CD4-positive, alpha-beta T cell treated with Interleukin-10 for 1 hour (primary cell): ENCODE data around the gene PPIP5K2.
"Not testable (repeated sequence)": the region's sequence is repeated elsewhere in the genome, so short reads cannot be mapped to it uniquely, and the experiment has no call there.

ENCODE experiments used
- DNase-seq: peaks from one replicate; pipeline ENCODE4 v3.0.0-alpha.2; 2020

PPIP5K2 gene

GRCh38 chr5:103210952-103211351 is 90.9 kb downstream of the PPIP5K2 start:
- no peak for DNase-seq

GRCh38 chr5:103211576-103212561 is 91.8 kb downstream of the PPIP5K2 start:
- peak; percentile 24 for DNase-seq

- DNase-seq = no peak
Measured at GRCh38 chr5:103216137-103216536, 96.0 kb downstream of the PPIP5K2 start.

GRCh38 chr5:103216697-103217096 is 96.6 kb downstream of the PPIP5K2 start:
- no peak for DNase-seq

- DNase-seq = no peak
Measured at GRCh38 chr5:103217101-103217500, 97.0 kb downstream of the PPIP5K2 start.

- DNase-seq = no peak
Measured at GRCh38 chr5:103218164-103218563, 98.1 kb downstream of the PPIP5K2 start.

DNA sequence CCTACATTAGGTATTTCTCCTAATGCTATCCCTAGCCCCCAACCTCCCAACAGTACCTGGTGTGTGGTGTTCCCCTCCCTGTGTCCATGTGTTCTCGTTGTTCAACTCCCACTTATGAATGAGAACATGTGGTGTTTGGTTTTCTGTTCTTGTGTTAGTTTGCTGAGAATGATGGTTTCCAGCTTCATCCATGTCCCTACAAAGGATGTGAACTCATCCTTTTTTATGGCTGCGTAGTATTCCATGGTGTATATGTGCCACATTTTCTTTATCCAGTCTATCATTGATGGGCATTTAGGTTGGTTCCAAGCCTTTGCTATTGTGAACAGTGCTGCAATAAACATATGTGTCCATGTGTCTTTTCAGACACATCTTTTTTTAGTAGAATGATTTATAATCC is 99.0 kb downstream of the PPIP5K2 start:
- DNase-seq = not testable (repeated sequence)

DNA sequence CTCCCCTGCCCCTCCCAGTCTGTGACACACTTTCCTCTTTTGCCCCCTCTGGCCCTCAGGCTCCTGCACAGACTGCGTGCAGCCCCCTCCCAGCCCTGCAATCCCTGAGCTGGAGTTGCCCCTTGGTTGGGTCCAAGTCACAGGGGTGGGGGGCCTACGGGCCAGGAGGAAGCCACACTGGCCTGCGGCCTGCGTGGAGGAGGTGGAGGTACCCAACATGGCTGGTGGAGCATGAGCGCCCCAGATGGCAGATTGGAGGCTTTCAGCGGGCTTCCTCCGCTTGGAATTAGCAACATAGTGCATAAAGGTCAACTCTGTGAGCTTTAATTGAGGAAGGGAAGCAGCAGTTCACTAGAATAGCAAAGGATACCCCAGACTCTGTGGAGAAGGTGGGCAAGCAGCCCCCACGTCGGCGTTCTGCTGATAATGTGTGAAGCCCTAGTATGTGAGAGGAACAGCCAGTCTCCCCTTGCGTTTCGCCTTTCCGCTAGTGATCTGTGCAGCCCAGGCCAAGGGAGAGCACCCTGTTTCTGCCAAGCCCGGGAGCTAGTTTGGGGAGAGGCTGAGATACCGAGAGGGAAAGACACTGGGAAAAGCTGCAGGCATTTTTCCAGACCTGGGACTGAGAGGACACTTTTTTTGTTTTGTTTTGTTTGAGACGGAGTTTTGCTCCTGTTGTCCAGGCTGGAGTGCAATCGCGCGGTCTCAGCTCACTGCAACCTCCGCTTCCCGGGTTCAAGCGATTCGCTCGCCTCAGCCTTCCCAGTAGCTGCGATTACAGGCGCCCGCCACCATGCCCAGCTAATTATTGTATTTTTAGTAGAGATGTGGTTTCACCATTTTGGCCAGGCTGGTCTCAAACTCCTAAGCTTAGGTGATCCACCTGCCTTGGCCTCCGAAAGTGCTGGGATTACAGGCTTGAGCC is 103.2 kb downstream of the PPIP5K2 start:
- DNase-seq = no peak

GRCh38 chr5:103224118-103224893 is 104.2 kb downstream of the PPIP5K2 start:
- peak; percentile 60 for DNase-seq

- DNase-seq = no peak
Measured at GRCh38 chr5:103224894-103225246, 104.8 kb downstream of the PPIP5K2 start.

- no peak for DNase-seq
Measured at GRCh38 chr5:103228061-103228460, 108.0 kb downstream of the PPIP5K2 start.

DNA sequence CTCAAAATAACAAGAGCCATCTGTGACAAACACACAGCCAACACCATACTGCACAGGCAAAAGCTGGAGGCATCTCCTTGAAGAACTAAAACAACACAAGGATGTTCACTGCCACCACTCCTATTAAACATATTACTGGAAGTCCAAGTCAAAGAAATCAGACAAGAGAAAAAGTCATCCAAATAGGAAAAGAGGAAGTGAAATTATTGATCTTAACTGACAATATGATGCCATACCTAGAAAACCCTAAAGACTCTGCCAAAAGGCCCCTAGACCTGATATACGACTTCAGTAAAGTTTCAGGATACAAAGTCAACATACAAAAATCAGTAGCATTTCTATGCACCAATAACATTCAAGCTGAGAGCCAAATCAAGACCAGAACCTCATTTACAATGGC is 108.5 kb downstream of the PPIP5K2 start:
- no peak for DNase-seq

DNA sequence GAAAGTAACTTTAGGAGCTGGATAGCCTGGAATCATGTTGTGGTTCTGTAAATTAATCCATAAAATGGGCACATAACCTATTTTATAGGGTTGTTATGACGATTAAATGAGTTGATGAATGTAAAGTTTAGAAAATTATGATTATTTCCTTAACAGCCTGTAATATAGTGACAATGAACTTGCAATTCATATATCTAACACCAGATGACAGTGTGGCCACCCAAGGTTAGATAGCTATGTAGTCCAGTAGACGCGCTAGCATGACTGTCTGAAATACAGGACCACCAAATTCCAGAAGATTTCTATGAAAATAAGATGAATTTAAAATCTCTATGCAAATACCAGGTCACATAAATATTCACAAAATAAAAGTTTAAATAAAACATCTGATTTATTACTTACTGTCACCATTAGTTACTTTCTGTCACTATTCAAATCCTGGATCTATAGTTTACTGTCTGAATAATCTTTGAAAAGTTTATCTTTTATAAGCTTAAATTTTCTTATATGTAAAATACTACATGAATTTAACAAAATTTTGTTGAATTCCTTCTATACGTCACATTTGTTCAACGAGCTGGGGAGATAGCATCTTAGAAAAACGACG is 112.4 kb downstream of the PPIP5K2 start:
- DNase-seq = peak; percentile 44

- no peak for DNase-seq
Measured at GRCh38 chr5:103234239-103234975, 114.3 kb downstream of the PPIP5K2 start.

- no peak for DNase-seq
Measured at GRCh38 chr5:103235891-103236290, 115.8 kb downstream of the PPIP5K2 start.

DNA sequence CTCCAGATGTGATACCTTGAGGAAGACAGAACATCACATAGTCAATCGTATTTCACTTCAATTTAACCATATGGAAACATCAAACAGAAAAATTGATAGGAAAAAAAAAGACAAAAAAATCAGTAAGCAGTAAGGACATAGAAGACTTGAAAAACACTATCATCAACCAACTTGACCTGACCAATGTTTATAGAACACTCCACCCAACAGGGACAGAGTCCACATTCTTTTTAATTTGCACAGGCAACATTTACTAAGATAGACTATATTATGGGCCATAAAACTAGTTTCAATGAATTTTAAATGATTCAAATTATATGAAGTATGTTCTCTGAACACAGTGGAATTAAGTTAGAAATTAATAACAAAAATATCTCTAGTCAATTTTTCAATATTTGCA is 117.7 kb downstream of the PPIP5K2 start:
- DNase-seq = no peak

DNA sequence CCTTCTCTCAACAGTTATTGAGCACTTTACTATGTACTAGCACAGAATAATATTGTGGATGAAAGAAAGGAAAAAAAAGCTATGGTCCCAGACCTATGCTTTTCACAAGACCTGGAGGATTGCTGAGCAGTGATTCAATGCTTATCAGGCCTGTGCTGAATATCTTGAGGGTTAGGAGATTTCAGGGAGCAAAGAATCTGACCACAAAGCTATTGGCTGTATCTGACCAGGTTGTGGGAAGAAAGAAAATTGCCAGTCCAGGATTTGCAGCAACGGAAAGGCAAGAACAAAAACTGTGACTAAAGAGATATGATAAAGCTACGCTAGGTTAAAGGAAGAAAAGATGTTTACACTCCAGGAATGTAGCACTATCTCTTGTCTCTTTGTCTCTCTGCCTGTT is 123.6 kb downstream of the PPIP5K2 start:
- no peak for DNase-seq

DNA sequence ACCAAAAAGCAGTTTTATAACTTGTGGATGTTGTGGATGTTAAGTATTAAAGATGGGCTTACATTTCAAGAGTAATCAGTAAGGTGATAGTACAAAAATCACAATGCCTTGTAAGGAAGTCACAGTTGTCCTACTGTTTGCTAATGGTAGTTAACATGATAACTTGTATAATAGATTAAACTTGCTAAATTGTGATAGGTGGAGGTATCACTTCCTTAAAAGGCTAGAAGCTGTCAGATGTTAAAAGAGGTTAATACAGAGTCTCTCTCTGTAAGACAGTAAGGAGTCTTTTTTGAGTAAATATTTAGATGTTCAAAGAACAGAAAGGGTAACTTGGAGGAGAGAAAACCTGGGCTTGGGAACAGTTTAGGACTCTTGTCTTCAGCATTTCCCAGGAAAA is 124.3 kb downstream of the PPIP5K2 start:
- DNase-seq = no peak

- DNase-seq = no peak
Measured at GRCh38 chr5:103245761-103246160, 125.7 kb downstream of the PPIP5K2 start.

DNA sequence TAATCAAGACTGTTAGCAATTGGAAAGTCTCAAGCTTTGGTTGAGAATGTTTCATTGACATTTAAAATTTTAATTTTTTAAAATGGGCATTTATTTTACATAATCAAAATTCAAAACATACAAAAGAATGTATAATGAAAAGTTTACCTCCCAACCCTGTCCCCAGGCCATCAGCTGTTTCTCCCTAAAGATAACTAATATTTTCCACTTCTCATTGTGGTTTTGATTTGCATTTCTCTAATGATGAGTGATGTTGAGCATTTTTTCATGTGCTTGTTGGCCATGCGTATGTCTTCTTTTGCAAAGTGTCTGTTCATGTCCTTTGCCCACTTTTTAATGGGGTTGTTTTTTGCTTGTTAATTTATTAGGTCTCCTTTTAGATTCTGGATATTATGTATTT is 127.0 kb downstream of the PPIP5K2 start:
- no peak for DNase-seq

DNA sequence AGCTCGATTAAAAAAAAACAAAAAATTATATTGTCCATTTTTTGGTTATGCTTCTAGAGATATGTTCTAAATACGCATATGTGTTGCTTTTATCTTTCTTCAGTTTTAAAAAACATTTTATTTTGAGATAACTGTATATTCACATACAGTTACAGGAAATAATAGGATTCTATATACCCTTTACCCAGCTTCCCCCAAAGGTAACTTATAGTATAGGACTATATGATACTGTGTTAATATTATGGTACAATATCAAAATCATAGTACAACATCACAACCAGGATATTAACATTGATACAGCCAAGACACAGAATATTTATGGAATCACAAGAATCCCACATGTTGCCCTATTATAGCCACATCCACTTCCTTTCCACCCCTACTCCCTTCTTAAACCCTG is 129.0 kb downstream of the PPIP5K2 start:
- no peak for DNase-seq

- no peak for DNase-seq
Measured at GRCh38 chr5:103254921-103255320, 134.8 kb downstream of the PPIP5K2 start.
